SK-N-MC (cell line): ENCODE results near the gene GNB4.

Source experiments
- EZH2 ChIP-seq: fragments of 200-600 bp; sonication (generic); IDR thresholded peaks from one replicate; pipeline ENCODE4 v1.6.1; 2017; ENCODE audit warnings: antibody characterized with exemption
- FOXP2 ChIP-seq: optimal IDR thresholded peaks from 2 replicates; pipeline ENCODE3; 2011; ENCODE audit warnings: mild to moderate bottlenecking, moderate library complexity; ENCODE audit not compliant: insufficient read depth; ENCODE audit errors: extremely low read length, control extremely low read depth
- POLR2AphosphoS5 ChIP-seq: IDR thresholded peaks from 2 replicates; pipeline ENCODE4 v1.6.1; 2012; ENCODE audit warnings: mild to moderate bottlenecking, low read depth, low read length, borderline replicate concordance

GRCh38 chr3:179449636-179450035, 1.6 kb downstream of the GNB4 start:
- no peak for TF ChIP-seq EZH2
- no peak for TF ChIP-seq POLR2AphosphoS5
- TF ChIP-seq FOXP2 = no peak
